Dedifferentiated amniotic fluid mesenchymal stem cell (primary cell): ENCODE measurements around the gene CLIP2.

ENCODE experiments used
- DNase-seq: peaks from one replicate; pipeline ENCODE4 v3.0.0-alpha.2; 2016; ENCODE audit errors: extremely low spot score

CLIP2 gene

DNA sequence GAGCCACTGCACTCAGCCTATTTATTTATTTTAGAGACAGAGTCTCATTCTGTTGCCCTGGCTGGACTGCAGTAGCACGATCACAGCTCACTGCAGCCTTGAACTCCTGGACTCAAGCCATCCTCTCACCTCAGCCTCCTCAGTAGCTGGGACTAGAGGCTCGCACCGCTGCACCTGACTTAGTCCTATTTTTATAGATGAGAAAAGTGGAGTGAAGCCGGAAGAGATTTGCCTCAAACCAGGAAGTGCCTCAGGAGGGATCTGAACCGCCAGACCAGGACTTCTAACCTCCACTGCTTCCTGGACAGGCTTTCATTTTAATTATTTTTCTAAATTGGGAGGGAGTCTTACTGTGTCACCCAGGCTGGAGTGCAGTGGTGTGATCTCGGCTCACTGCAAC is 17.5 kb upstream of the CLIP2 start:
- DNase-seq: no peak

- peak; percentile 87 for DNase-seq
Observed at GRCh38 chr7:74272305-74273038, 16.7 kb upstream of the CLIP2 start.

- no peak for DNase-seq
Observed at GRCh38 chr7:74275401-74275881, 13.8 kb upstream of the CLIP2 start.

DNA sequence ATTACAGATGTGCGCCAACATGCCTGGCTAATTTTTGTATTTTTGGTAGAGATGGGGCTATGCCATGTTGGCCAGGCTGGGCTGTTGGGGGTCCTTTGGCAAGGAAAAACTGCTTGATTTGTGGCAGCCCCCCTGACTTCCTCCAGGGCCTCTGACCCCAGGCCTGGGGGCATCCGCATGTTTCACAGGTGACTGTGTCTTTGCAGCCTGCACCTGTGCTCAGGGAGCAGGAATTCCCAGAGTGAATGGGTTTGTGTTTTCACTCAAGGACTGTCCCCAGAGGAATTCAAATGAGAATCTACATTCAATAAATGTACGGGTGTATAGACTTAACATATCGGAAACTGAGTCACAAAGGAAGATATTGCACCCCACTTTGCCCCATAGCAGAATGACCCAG is 11.6 kb upstream of the CLIP2 start:
- no peak for DNase-seq

- DNase-seq: no peak
Observed at GRCh38 chr7:74280985-74281384, 8.2 kb upstream of the CLIP2 start.

- no peak for DNase-seq
Observed at GRCh38 chr7:74282748-74283459, 6.3 kb upstream of the CLIP2 start.

DNA sequence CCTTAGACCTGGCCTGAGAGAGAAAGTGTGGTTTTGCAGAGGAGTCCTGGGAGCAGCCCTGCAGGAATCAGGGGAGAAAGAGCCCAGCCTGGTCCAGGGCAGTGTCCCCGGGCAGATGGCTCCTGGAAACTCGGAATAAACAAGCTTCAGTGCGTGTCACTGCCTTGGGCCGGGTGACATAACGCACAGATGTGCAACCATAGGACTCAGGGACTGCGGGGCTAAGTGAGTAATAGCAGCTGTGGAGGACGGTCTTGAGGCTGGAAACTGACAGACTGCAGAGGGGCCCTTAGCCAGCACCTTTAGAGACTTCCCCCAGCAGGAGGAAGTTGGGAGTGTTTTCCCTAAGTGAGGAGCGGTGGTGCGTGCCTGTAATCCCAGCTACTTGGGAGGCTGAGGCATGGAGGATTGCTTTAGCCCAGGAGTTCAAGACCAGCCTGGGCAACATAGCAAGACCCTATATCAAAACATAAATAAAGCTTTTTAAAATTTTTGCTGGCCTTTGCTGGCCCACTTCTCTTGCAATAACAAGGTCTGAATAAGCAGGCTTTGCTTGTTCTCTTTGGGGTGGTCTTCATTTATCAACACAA is 5.3 kb upstream of the CLIP2 start:
- DNase-seq: no peak

DNA sequence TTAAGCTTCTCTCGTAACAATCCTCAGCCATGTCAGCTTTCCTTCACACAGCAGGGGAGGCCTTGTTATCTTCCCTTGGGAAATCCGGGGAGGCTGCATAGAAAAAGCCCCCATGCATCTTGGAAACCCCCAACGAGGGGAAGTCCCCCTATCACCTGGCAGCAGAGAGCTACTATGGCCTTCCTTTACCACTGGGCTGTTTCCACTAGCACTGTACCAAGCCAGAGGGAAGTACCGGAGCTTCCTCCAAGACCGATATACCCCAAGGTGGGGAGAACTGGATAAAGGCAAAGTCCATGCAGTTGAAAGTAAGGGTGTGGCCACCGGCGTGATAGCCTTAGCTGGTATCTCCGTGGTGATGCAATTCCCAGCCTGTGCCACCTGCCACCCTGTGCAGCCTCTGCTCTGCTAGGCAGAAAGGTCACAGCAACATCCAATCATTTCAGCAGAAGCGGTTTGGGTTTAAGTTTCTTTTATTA is 4.4 kb upstream of the CLIP2 start:
- DNase-seq: no peak

DNA sequence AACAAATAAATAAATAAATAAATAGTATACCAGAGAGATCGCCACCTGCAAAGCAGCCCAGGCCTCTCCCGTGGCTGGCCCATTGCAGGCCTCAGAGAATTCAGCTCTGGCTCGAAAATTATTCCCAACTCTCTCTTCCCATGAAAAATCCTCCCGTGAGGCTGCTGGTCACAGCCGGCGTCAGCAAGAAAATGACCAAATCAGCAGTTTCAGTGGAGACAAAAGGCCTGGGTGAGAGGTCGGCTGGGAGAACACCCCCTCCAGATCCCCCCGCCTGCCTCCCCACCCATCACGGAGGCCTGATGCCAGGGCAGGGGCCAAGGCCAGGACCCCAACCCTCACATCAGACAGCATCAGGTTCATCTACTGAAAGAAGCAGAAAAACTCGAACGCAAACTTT is 3.1 kb upstream of the CLIP2 start:
- no peak for DNase-seq

GRCh38 chr7:74287303-74288033 is 1.7 kb upstream of the CLIP2 start:
- no peak for DNase-seq

- DNase-seq: no peak
Observed at GRCh38 chr7:74288034-74288881, 949 bp upstream of the CLIP2 start.

- no peak for DNase-seq
Observed at GRCh38 chr7:74289659-74290552, 699 bp downstream of the CLIP2 start.

DNA sequence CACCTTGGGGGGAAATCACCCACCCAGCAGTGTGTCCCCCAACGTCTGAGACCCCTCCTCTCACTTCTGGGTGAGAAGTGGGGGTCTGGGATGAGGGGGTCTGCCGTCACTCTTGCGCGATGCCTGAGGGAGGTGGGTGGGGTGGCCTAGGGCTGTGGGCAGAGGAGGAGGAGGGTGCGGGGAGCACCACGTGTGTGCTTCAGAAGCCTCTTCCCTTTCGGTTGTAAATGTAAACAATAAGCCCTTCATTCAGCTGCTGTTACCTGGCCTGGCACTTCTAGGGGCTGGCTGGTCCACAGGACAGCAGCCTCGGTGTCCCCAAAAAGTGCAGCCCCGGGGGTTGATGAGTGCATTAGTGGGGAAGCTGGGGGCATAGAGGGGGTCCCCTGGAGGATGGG is 1.3 kb downstream of the CLIP2 start:
- no peak for DNase-seq

DNA sequence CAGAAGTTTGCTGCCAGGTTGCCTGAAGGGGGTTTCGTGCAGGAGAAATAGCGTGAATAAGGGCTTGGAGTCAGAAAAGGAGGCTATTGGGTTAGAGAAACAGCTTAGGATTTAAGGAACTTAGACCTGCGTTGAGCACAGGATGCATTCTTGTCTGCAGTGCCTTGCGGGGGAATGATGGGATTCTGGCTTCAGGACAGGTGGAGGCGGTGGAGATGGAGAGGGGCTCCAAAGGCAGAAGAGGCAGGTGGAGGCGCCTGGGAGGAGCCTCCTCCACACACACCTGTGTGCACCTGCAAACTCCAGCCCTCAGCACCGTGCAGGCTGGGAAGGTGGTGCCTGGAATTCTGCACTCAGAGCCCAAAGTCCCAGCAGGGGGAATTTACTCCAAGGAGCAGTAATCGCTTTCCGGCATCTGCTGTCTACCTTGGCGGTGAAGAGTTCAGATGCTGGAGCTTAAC is 1.8 kb downstream of the CLIP2 start:
- DNase-seq: no peak

DNA sequence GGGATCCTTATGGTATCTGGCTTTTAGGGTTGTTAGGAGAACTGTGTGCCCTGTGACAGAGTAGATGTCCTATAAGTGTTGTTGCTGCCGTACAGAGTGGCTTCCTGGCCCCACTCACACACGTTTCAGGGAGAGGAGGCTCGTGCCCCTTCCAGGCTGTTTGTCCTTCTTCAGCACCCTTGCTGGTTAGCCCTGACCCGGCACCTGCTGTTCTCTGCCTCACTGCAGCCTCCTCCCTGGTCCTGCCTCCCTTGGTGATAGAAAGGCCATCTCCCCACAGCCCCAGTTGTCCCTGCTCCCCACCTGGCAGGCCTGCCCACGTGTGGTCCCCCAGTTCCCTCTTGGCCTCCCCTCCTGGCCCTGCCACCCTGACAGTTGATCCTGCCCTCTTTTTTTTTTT is 2.3 kb downstream of the CLIP2 start:
- no peak for DNase-seq

DNA sequence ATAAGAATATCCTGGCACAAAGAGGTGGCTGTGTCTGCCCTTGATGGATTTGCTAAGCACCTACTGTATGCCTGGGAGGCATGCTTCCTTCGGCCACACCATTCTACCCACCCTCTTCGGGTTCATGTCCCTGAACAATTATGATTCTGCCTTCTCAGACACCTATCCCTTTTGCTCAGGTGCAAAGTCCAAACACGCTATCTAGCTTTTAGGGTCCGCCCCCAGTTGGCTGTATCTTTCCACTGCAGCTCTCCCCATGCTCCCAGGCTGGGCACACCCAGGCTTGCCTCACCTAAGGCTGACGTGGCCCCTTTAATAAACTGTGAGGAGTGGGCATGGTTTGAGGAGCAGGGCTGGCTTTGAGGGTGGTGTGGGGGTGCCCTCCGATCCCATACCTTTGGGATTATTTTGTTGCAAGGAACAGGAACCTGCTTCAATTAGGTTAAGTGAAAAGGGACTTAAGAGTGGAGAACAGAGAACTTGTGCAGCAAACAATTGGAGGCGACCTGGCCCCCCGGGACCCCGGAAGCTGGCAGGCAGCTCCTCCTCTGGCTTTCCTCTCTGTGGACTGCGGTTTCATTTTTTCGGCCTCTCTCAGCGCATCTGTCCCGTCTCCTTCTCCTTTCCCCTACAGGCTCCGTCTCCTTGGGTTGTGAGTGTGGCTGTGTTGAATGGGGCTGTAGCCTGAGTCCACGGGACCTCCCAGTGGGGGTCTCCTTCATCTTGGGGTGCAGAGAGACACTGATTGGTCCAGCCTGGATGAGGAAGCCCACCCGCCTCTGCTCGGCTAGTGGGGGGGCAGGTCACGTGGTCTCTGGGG is 3.8 kb downstream of the CLIP2 start:
- no peak for DNase-seq

DNA sequence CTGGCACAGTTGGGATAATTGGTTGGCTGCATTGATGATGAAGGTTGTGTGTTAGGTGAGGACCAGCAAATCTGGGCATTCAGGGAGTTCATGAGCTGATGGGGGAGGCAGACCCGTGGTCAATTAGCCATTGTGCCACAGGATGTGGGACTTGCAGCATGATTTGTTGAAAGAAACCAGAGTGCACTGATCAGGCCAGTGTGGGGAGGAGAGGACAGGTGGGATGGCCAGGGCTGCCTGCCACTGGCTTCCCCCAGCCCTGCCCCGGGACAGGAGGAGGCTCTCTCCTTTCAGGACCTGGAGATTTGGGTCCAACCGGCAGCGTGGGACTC is 4.3 kb downstream of the CLIP2 start:
- DNase-seq: no peak

DNA sequence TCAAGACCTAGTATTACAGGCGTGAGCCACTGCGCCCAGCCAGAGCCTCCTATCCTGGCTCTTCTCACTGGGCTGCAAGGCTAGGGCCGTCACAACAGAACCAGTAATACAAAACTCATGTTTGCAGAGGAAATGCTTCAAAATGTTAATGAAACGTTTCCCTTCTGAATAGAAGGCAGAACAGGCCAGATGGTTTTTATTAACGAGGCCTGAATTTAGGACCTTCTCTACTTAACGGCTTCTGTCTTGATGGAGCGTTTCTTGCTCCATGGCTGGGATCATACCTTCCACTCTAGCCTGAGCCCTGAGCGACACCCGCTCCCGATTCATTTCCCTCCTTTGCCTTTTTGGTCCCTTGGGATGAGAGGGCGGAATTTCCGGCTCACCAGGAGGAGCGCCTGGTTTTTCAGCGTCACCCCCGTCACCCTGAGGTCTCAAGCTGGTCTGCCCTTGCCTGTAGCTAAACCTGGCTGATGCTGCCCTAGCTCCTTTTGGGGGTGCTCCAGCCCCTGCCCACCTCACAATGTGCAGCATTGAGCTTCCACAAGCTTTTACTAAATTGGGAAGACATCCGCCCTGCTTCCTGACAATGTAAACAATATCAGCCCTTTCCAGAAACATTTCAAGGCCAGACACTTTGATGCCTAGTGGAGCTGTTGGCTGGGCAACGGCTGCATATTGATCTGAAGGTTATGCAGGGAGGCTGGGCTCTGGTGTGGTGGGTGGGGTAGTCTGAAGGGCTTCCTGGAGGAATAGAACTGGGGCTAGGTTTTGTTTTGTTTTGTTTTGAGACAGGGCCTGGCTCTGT is 5.2 kb downstream of the CLIP2 start:
- DNase-seq: peak; percentile 54
